ENCODE measurements around the gene C2CD2L. TPM values are rescaled to one million over a fixed set of nuclear protein-coding genes. Genes with fewer than 3 reads are reported as not detected.

Gene C2CD2L
- total and polyA plus RNA-seq, 10 of the 15 experiments (the other 5 are each of a cell fraction or from before 2014, with no cell fraction given) = 0.21 to 9.6 (median 5.1) TPM

GRCh38 chr11:119121008-119121810 is 14.1 kb downstream of the C2CD2L start, which contains the start of gene HINFP (continued):
- no peak; the same call in none of the 2 replicates for TF ChIP-seq RELB (IDR thresholded peaks at IDR 0.05; ENCODE audit: low read depth)
- TF ChIP-seq SPI1 (IDR thresholded peaks at IDR 0.05; ENCODE audit: borderline replicate concordance, insufficient read depth, low read depth, low read length) = peak; percentile 17; the same call in 1 of the 2 replicates
- TF ChIP-seq ZNF24 (IDR thresholded peaks at IDR 0.05) = peak; percentile 23; the same call in 1 of the 2 replicates
- TF ChIP-seq TARDBP (IDR thresholded peaks at IDR 0.05; ENCODE audit: borderline replicate concordance) = no peak
- 0 out of 2 replicates have a peak, but pooled peaks have one; percentile 13 for TF ChIP-seq CBFB (IDR thresholded peaks at IDR 0.05; ENCODE audit: low read depth)
- no peak for TF ChIP-seq MYC (IDR thresholded peaks at IDR 0.05; ENCODE audit: insufficient read depth, insufficient read length, insufficient replicate concordance, low read length, severe bottlenecking)
- TF ChIP-seq E2F4 (IDR thresholded peaks at IDR 0.05; ENCODE audit: low read depth, low read length) = peak; percentile 32; the same call in 1 of the 2 replicates
- TF ChIP-seq TCF12 (IDR thresholded peaks at IDR 0.05; ENCODE audit: low read depth, low read length) = 0 out of 2 replicates have a peak, but pooled peaks have one; percentile 38
- TF ChIP-seq EGR1 (IDR thresholded peaks at IDR 0.05; ENCODE audit: borderline replicate concordance in 1 of 2, low read depth in 2 of 2, low read length in 2 of 2) = peak in 1 of 2 experiments; percentile 91; a peak in 2 of 3 replicates
- no peak for TF ChIP-seq JUND (IDR thresholded peaks at IDR 0.05; ENCODE audit: low read depth, low read length)
- TF ChIP-seq FOS (IDR thresholded peaks at IDR 0.05; ENCODE audit: borderline replicate concordance, extremely low read depth, insufficient read length) = peak; percentile 71
- peak; percentile 77 for TF ChIP-seq SIN3A (IDR thresholded peaks at IDR 0.05; ENCODE audit: low read depth, low read length)
- TF ChIP-seq MEF2B (IDR thresholded peaks at IDR 0.05; ENCODE audit: partially characterized antibody, poor library complexity, severe bottlenecking) = peak; percentile 23
- no peak for TF ChIP-seq HSF1 (IDR thresholded peaks at IDR 0.05; ENCODE audit: low read depth, low read length)
- no peak; the same call in 1 of the 2 replicates for TF ChIP-seq TBL1XR1 (IDR thresholded peaks at IDR 0.05; ENCODE audit: low read depth, low read length)
- peak; percentile 79; the same call in 1 of the 2 replicates for TF ChIP-seq HDGF (IDR thresholded peaks at IDR 0.05)
- no peak for TF ChIP-seq ZBTB11 (CRISPR knock-in tag; IDR thresholded peaks at IDR 0.05)
- TF ChIP-seq RELA (IDR thresholded peaks at IDR 0.05; ENCODE audit: borderline replicate concordance, partially characterized antibody) = peak; percentile 92
- TF ChIP-seq POLR2AphosphoS2 (IDR thresholded peaks at IDR 0.05; ENCODE audit: low read depth, low read length) = peak; percentile 85
- TF ChIP-seq BHLHE40 (IDR thresholded peaks at IDR 0.05; ENCODE audit: borderline replicate concordance in 1 of 2, low read depth in 2 of 2, low read length in 1 of 2) = peak; percentile 89 to 96
- TF ChIP-seq POLR2A (IDR thresholded peaks at IDR 0.05; ENCODE audit: low read depth, low read length) = peak; percentile 83
